ENCODE results near the gene EIF3I.

The EIF3I gene

DNA sequence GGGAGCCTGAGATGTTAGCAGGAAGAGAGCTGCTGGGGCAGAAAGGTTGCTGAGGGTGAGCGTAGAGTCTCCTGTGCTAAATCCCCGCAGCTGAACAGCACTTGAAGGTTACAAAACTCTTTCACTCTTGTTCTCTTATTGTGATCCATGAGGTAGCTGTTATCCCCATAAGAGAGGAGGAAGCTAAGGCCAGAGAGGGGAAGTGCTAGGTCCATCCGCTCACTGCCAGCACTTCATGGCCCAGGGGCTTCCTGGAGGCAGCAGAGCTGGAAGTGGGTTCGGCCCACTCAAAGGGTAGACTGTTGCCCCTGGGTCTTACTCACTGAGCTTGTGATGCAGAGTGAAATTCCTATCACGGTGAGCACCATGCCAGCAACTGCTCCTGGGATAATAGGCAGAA, 5.6 kb upstream of the EIF3I start:
- no peak for TF ChIP-seq FOXP2 (optimal IDR thresholded peaks at IDR 0.05; ENCODE audit: borderline replicate concordance, extremely low read depth, extremely low read length, insufficient read depth)
- TF ChIP-seq REST (IDR thresholded peaks at IDR 0.05; ENCODE audit: insufficient read depth in 1 of 2, low read depth in 2 of 2, low read length in 2 of 2) = no peak
- TF ChIP-seq POLR2AphosphoS5 (IDR thresholded peaks at IDR 0.05; ENCODE audit: low read depth, low read length) = no peak
- TF ChIP-seq SIN3A (IDR thresholded peaks at IDR 0.05; ENCODE audit: borderline replicate concordance, insufficient read depth, low read length) = no peak
- TF ChIP-seq TAF1 (IDR thresholded peaks at IDR 0.05; ENCODE audit: borderline replicate concordance, insufficient read depth, low read length) = no peak

- TF ChIP-seq POLR2AphosphoS5 (IDR thresholded peaks at IDR 0.05; ENCODE audit: low read depth, low read length) (no peak), FOXP2 (optimal IDR thresholded peaks at IDR 0.05; ENCODE audit: borderline replicate concordance, extremely low read depth, extremely low read length, insufficient read depth) (no peak), REST (IDR thresholded peaks at IDR 0.05; ENCODE audit: insufficient read depth in 1 of 2, low read depth in 2 of 2, low read length in 2 of 2) (no peak), SIN3A (IDR thresholded peaks at IDR 0.05; ENCODE audit: borderline replicate concordance, insufficient read depth, low read length) (no peak), TAF1 (IDR thresholded peaks at IDR 0.05; ENCODE audit: borderline replicate concordance, insufficient read depth, low read length) (no peak)
Observed at GRCh38 chr1:32219022-32219421, 3.2 kb upstream of the EIF3I start.

DNA sequence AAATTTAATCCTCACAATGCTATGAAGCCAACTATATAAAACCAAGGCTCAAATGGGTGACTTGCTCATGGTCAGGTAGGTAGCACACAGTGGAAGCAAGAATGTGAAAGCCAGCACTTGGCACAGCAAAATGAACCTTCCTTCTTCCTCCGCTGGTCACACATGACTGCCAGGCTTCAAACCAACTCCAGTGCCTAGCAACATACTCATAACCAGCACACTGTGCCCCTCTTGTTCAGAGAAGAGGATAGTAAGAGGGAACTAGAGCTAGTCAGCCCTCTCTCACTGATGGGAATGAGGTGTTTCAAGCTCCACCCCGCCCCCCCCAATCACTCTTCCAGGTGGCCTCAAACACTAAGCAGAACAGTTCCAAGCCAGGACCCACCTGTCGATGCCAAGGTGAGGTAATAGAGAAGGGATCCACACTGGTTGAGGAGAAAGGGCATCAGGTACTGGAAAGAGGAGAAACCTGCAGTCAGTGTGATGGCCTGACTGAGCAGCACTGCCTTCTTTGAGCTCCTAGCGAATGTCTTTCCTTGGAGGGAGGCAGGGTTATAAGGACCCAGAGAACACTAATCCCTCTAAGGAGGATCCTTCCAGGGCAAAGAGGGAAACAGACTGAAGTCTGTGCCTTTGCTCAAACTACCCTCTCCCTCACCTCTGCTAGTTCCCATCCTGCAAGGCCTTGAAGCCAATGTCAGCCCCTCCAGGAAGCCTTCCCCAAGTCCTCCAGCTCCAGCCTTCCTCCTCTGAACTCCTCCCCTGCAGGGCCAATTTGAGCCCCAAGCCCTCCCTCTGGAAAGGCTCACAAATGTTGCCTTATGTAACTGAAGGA, 1.2 kb upstream of the EIF3I start:
- TF ChIP-seq FOXP2 (optimal IDR thresholded peaks at IDR 0.05; ENCODE audit: borderline replicate concordance, extremely low read depth, extremely low read length, insufficient read depth) = no peak
- no peak for TF ChIP-seq TAF1 (IDR thresholded peaks at IDR 0.05; ENCODE audit: borderline replicate concordance, insufficient read depth, low read length)
- TF ChIP-seq SIN3A (IDR thresholded peaks at IDR 0.05; ENCODE audit: borderline replicate concordance, insufficient read depth, low read length) = no peak
- TF ChIP-seq REST (IDR thresholded peaks at IDR 0.05; ENCODE audit: insufficient read depth in 1 of 2, low read depth in 2 of 2, low read length in 2 of 2) = no peak

- no peak for TF ChIP-seq TAF1 (IDR thresholded peaks at IDR 0.05; ENCODE audit: borderline replicate concordance, insufficient read depth, low read length)
- TF ChIP-seq REST (IDR thresholded peaks at IDR 0.05; ENCODE audit: insufficient read depth in 1 of 2, low read depth in 2 of 2, low read length in 2 of 2) = no peak
- TF ChIP-seq FOXP2 (optimal IDR thresholded peaks at IDR 0.05; ENCODE audit: borderline replicate concordance, extremely low read depth, extremely low read length, insufficient read depth) = no peak
- no peak for TF ChIP-seq POLR2AphosphoS5 (IDR thresholded peaks at IDR 0.05; ENCODE audit: low read depth, low read length)
- TF ChIP-seq SIN3A (IDR thresholded peaks at IDR 0.05; ENCODE audit: borderline replicate concordance, insufficient read depth, low read length) = no peak
Observed at GRCh38 chr1:32221581-32221979, 627 bp upstream of the EIF3I start.

Data from PFSK-1 (cell line).